B cell (primary cell): ENCODE measurements around the gene EEF2KMT. TPM values are rescaled to one million over a fixed set of nuclear protein-coding genes. Genes with fewer than 3 reads are reported as not detected.
"Not testable (repeated sequence)": the region's sequence is repeated elsewhere in the genome, so short reads cannot be mapped to it uniquely, and the experiment has no call there.

Source experiments
- ATAC-seq: fragments of 200-7000 bp; cut with Tn5 transposase; one replicate; pipeline ENCODE4 v1.10.0; 2021; ENCODE audit warnings: low read depth, mild to moderate bottlenecking, moderate number of reproducible peaks, moderate library complexity
- CTCF ChIA-PET: fragments of 350-600 bp; sonication (Branson Sonifier 250); formaldehyde crosslinking; loops from one replicate; lab custom pipeline; 2021; ENCODE audit warnings: antibody characterized with exemption, inconsistent platforms; lab: Charles Lee
- POLR2A ChIA-PET: fragments of 350-600 bp; sonication (Branson Sonifier 250); formaldehyde crosslinking; loops from one replicate; lab custom pipeline; 2021; ENCODE audit warnings: antibody characterized with exemption; lab: Charles Lee
- DNase-seq: peaks from one replicate; pipeline ENCODE4 v3.0.0; 2013
- H2AFZ ChIP-seq: 2 replicates; pipeline ENCODE4 v1.6.1; 2012; ENCODE audit warnings: mild to moderate bottlenecking, low read depth, low read length; ENCODE audit not compliant: insufficient read depth, poor library complexity, severe bottlenecking
- H3K27ac ChIP-seq, 2 donors: 1 replicate in 1 of 2; 2 replicates in 1 of 2; pipeline ENCODE4 v1.5.1; 2012 to 2013; ENCODE audit warnings: low read length in 2 of 2, mild to moderate bottlenecking in 2 of 2, moderate library complexity in 1 of 2
- H3K27me3 ChIP-seq, 4 experiments: fragments of 200-600 bp in 1 of 4; sonication (generic) in 1 of 4; replicated peaks in 1 of 4; 1 replicate in 2 of 4; 2 replicates in 2 of 4; pipeline versions ENCODE4 v1.6.1 to v1.7.0; 2013 to 2016; ENCODE audit warnings: low read length in 3 of 4, mild to moderate bottlenecking in 2 of 4, mixed read lengths in 1 of 4, moderate library complexity in 1 of 4; ENCODE audit not compliant: insufficient read depth in 4 of 4, control insufficient read depth in 3 of 4; ENCODE audit errors: control extremely low read depth in 1 of 4
- H3K36me3 ChIP-seq, 2 experiments: replicated peaks in 1 of 2; 1 replicate in 1 of 2; 2 replicates in 1 of 2; pipeline versions ENCODE4 v1.6.1 to v1.7.1; 2013; ENCODE audit warnings: low read length in 1 of 2; ENCODE audit not compliant: insufficient read depth in 2 of 2, control insufficient read depth in 1 of 2; ENCODE audit errors: control extremely low read depth in 1 of 2, extremely low read depth in 1 of 2
- H3K4me1 ChIP-seq, 2 donors: fragments of 200-600 bp in 1 of 2; sonication (generic) in 1 of 2; 1 replicate in 1 of 2; 2 replicates in 1 of 2; pipeline versions ENCODE4 v1.5.1 to v1.6.1; 2013 to 2017; ENCODE audit warnings: low read length in 2 of 2; ENCODE audit not compliant: control insufficient read depth in 2 of 2, insufficient read depth in 2 of 2
- H3K4me2 ChIP-seq: replicated peaks from 2 replicates; pipeline ENCODE3; 2012; ENCODE audit warnings: mild to moderate bottlenecking, low read depth, low read length; ENCODE audit not compliant: poor library complexity, severe bottlenecking
- H3K4me3 ChIP-seq, 5 experiments: fragments of 200-600 bp in 1 of 5; sonication (generic) in 1 of 5; 1 replicate in 3 of 5; 2 replicates in 2 of 5; pipeline versions ENCODE4 v1.5.1 to v1.7.0; 2011 to 2016; ENCODE audit warnings: low read length in 4 of 5, mild to moderate bottlenecking in 4 of 5, low read depth in 2 of 5, control low read depth in 1 of 5, moderate library complexity in 1 of 5; ENCODE audit not compliant: insufficient read depth in 1 of 5; ENCODE audit errors: control extremely low read depth in 1 of 5, extremely low read depth in 1 of 5
- H3K79me2 ChIP-seq: fragments of 200-600 bp; sonication (generic); one replicate; pipeline ENCODE4 v1.6.0; 2016; ENCODE audit warnings: low read length; ENCODE audit not compliant: control insufficient read depth, insufficient read depth
- H3K9ac ChIP-seq: fragments of 200-600 bp; sonication (generic); 2 replicates; pipeline ENCODE4 v1.6.1; 2017; ENCODE audit warnings: mild to moderate bottlenecking, low read length, moderate library complexity
- H3K9me3 ChIP-seq, 3 donors: one replicate each; pipeline versions ENCODE4 v1.6.1 to v1.7.1; 2013; ENCODE audit warnings: low read length in 2 of 3; ENCODE audit not compliant: control insufficient read depth in 2 of 3, insufficient read depth in 1 of 3; ENCODE audit errors: control extremely low read depth in 1 of 3
- H4K20me1 ChIP-seq: 2 replicates; pipeline ENCODE4 v1.6.0; 2012; ENCODE audit warnings: mild to moderate bottlenecking, low read length; ENCODE audit not compliant: insufficient read depth, control insufficient read depth, poor library complexity, severe bottlenecking
- H3K27ac Mint-ChIP-seq: one replicate; pipeline ENCODE4 v1.8.0; 2021; ENCODE audit warnings: mixed read lengths
- H3K27me3 Mint-ChIP-seq: one replicate; pipeline ENCODE4 v1.8.0; 2021; ENCODE audit warnings: mixed read lengths
- H3K4me1 Mint-ChIP-seq: one replicate; pipeline ENCODE4 v1.8.0; 2021; ENCODE audit warnings: mixed read lengths
- H3K4me3 Mint-ChIP-seq: one replicate; pipeline ENCODE4 v1.8.0; 2021; ENCODE audit warnings: mixed read lengths
- H3K9me3 Mint-ChIP-seq: one replicate; pipeline ENCODE4 v1.8.0; 2022; ENCODE audit warnings: mixed read lengths; ENCODE audit not compliant: insufficient read depth
- WGBS: methylation state at CpG from one replicate; pipeline ENCODE4 v1.1.5; 2013; ENCODE audit warnings: missing lambda C conversion rate; ENCODE audit not compliant: insufficient coverage; 5-methylcytosine and 5-hydroxymethylcytosine counted together
- intact Hi-C: fragments of 100-400 bp; cut with micrococcal nuclease; formaldehyde crosslinking; loops from one replicate; pipeline ENCODE4 v1.10.0; 2022
- polyA plus RNA-seq: library from polyadenylated mRNA; depleted of rRNA; stranded (reverse); fragments of >200 nt; gene quantifications from 2 replicates; pipeline ENCODE4 v1.2.3, GENCODE V29; 2012
- total RNA-seq, 2 donors: library from RNA; stranded (reverse); fragments of 120-200 nt in 1 of 2; gene quantifications; 1 replicate in 1 of 2; 2 replicates in 1 of 2; pipeline versions ENCODE4 v1.2.3 to v1.2.4, GENCODE V29; 2013 to 2022

EEF2KMT gene
- total and polyA plus RNA-seq, 2 donors (not counting 1 experiment from before 2014, with no cell fraction given): 7.8 to 8.0 TPM

DNA sequence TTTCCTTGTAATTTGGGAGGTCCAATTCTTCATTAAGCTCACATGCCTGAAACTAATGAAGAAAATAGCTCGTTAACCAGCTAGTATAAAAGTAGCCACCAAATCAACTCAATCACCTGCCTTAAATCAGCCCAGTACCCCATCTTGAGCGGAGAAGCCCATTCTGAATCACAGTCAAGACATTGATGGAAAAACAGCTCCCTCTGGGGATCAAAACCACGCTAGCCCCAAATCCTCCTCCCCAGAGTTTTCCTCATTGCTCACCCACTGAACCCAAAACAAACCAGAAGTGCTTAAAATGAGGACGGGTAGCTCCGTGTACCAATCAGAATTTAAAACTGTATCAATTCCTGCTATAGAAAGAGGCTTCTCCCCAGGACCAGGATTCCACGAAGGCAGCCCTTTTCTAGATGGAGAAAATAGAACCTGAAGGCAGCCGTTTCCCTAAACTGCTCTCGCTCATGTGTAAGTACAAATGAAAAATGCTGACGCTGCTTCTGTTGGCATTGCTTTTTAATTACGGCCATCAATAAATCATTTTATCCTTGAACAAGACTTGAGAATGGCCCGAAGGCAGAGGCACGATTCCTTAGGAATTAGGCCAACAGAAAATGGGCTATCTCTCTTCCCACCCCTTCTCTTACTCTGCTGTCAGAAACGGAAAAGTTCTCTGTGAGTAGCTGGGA lies 35.5 kb upstream of the EEF2KMT start:
- H3K9me3 Mint-ChIP-seq, H2AFZ ChIP-seq, H3K27me3 ChIP-seq, H3K4me1 Mint-ChIP-seq, H3K79me2 ChIP-seq, H3K27ac Mint-ChIP-seq, POLR2A ChIA-PET, H3K27ac ChIP-seq, DNase-seq, H3K4me3 Mint-ChIP-seq, H3K4me2 ChIP-seq, intact Hi-C loops, H3K9me3 ChIP-seq, ATAC-seq, H3K9ac ChIP-seq, CTCF ChIA-PET, H3K4me3 ChIP-seq, H3K36me3 ChIP-seq, H3K4me1 ChIP-seq, H4K20me1 ChIP-seq: not testable (repeated sequence)
- peaks cover 31% of the 10 kb centered on the region for H3K27me3 Mint-ChIP-seq
- WGBS: 54% methylated on average over 6 of the region's 13 CpGs

DNA sequence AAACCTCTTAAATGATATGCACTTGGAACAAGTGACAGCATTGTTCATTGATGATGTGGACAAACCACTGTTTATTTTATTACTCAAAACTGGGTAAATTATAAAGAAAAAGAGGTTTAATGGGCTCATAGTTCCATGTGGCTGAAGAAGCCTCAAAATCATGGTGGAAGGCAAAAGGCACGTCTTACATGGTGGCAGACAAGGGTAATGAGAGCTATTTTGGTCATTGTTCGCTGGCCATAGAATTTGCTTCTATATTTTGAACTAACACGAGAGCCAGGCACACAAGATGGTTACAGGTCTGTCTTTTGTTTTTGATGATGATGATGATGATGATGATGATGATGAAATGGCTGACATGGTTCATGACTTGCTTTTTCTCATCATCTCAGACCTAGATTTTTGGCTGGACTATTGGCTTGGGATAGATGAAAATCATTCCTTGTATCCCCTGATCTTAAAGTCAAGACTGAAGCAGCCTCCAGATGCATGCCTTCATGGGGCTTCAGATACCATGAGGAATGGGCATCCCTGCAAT lies 33.9 kb upstream of the EEF2KMT start:
- H3K27ac ChIP-seq, DNase-seq, H2AFZ ChIP-seq, H4K20me1 ChIP-seq, ATAC-seq, H3K36me3 ChIP-seq, H3K9me3 Mint-ChIP-seq, H3K4me3 ChIP-seq, CTCF ChIA-PET, intact Hi-C loops, H3K9me3 ChIP-seq, H3K4me1 Mint-ChIP-seq, H3K79me2 ChIP-seq, POLR2A ChIA-PET, H3K4me2 ChIP-seq, H3K4me1 ChIP-seq, H3K4me3 Mint-ChIP-seq, H3K27me3 ChIP-seq, H3K9ac ChIP-seq, H3K27ac Mint-ChIP-seq: not testable (repeated sequence)
- no CpG with 5 or more reads among the region's 3 CpGs for WGBS
- peaks cover 27% of the 10 kb centered on the region for H3K27me3 Mint-ChIP-seq

DNA sequence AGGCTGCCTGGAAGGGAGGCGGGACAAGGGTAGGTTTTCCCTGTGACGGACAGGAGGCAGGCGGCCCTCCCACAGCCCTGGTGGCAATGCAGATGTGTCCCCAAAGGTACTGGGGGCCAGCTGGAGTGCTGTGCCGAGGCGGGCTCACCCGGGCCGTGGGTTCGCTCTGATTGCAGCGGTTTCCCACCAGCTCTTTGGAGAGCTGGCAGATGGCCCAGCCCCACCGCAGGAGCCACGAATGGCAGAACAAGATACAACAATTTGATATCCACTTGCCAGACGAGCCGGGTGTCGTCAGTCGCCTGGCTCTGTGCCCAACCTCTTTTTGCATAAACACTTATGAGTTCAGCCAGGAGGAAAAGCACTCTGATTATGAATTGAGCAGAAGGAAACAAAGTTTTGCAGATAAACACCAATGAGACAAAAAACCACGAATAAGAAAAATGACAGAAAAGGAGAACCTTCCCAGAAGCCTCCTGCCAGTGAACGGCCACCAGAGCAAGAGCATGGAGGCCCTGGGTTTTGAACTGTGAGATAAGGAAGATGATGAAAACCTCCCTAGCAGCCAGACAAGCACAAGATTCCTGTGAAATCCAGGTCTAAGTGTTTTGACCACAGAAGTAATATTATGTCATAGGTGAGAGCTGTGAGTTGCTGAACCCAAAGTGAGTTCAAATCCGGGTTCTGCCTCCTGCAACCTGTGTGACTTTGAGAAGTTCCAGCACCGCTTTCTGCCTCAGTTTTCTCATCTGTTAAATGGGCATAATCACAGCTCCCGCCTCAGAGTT lies 19.9 kb upstream of the EEF2KMT start:
- H3K36me3 ChIP-seq, H3K4me2 ChIP-seq, CTCF ChIA-PET, H4K20me1 ChIP-seq, H3K27ac ChIP-seq, H3K4me1 ChIP-seq, H3K79me2 ChIP-seq, ATAC-seq, H3K27me3 ChIP-seq, H2AFZ ChIP-seq, H3K27ac Mint-ChIP-seq, H3K9me3 ChIP-seq, H3K9me3 Mint-ChIP-seq, POLR2A ChIA-PET, intact Hi-C loops, H3K4me3 ChIP-seq, H3K9ac ChIP-seq: not testable (repeated sequence)
- 5% methylated on average over 9 of the region's 20 CpGs for WGBS
- Mint-ChIP-seq H3K27me3 (peaks cover 36% of the 10 kb centered on the region), H3K4me1 (peaks cover 11% of the 10 kb centered on the region), H3K4me3 (peak overlapping the region; percentile 24)
- peak; percentile 17 for DNase-seq
